Measurements from ENCODE around the gene GCLM.

DNA sequence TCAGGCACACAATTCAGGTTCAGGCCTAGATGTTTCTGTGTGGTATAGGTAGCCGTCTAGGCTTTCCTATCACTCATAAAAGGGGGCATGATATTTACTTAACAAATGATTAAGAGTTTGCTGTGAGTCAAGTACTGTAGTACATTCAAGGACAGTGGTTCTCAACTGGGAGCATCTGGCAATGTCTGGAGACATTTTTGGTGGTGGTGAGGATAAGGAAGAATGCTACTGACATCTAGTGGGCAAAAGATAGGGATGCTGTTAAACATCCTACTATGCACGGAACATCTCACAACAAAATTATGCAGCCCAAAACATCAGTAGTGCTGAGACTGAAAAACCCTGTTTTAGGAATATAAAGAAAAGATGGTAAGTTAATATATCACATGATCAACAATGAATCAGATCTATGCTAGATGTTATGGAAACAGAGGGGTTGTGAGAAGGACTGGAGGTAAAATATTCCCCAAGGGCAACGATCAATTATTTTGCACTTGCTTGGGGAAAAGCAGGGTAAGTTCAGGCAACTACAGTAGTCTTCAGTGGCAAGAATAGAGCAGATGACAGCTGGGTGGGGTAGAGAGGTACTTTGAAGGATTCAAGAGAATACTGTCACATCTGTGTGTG, 35.1 kb downstream of the GCLM start:
- TF ChIP-seq EZH2 (IDR thresholded peaks at IDR 0.05; ENCODE audit: low read length, unreplicated experiment), result no peak
- no peak for TF ChIP-seq EZH2phosphoT487 (IDR thresholded peaks at IDR 0.05; ENCODE audit: borderline replicate concordance, low read length)
- TF ChIP-seq, protein P1, sequence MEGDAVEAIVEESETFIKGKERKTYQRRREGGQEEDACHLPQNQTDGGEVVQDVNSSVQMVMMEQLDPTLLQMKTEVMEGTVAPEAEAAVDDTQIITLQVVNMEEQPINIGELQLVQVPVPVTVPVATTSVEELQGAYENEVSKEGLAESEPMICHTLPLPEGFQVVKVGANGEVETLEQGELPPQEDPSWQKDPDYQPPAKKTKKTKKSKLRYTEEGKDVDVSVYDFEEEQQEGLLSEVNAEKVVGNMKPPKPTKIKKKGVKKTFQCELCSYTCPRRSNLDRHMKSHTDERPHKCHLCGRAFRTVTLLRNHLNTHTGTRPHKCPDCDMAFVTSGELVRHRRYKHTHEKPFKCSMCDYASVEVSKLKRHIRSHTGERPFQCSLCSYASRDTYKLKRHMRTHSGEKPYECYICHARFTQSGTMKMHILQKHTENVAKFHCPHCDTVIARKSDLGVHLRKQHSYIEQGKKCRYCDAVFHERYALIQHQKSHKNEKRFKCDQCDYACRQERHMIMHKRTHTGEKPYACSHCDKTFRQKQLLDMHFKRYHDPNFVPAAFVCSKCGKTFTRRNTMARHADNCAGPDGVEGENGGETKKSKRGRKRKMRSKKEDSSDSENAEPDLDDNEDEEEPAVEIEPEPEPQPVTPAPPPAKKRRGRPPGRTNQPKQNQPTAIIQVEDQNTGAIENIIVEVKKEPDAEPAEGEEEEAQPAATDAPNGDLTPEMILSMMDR (conservative IDR thresholded peaks at IDR 0.05; ENCODE audit: low read depth, low read length), result peak; percentile 92
